PC-9 (cell line): Measurements from ENCODE around the gene CCDC51. TPM values are rescaled to one million over a fixed set of nuclear protein-coding genes. Genes with fewer than 3 reads are reported as not detected.
A peak's percentile ranks its signal among the peaks of the same experiment; 100 is the strongest.

Source experiments
- BruUV-seq: library from RNA; stranded (reverse); fragments of 400-500 nt; replicated peaks from 2 replicates; lab custom pipeline; 2021; lab: Mats Ljungman, UMichigan
- CTCF ChIA-PET: fragments of 300-600 bp; sonication (Branson Sonifier 250); formaldehyde crosslinking; loops from one replicate; lab custom pipeline; 2022; ENCODE audit warnings: antibody characterized with exemption; lab: Charles Lee
- POLR2A ChIA-PET: fragments of 300-600 bp; sonication (Branson Sonifier 250); formaldehyde crosslinking; loops from one replicate; lab custom pipeline; 2022; ENCODE audit warnings: antibody characterized with exemption; ENCODE audit not compliant: unreplicated experiment; lab: Charles Lee
- DNase-seq, 2 experiments: peaks; one replicate each; pipeline versions ENCODE4 v3.0.0 to v3.0.0-alpha.2; 2015 to 2022; ENCODE audit warnings: mixed read lengths in 1 of 2
- H2AFZ ChIP-seq: fragments of 200-600 bp; sonication (generic); 2 replicates; pipeline ENCODE4 v1.8.1; 2017; ENCODE audit warnings: antibody characterized with exemption
- H3F3A ChIP-seq: fragments of 200-600 bp; sonication (generic); 2 replicates; pipeline ENCODE4 v1.8.1; 2017; ENCODE audit warnings: antibody characterized with exemption, mild to moderate bottlenecking, low read depth; ENCODE audit not compliant: insufficient read depth
- H3K27ac ChIP-seq: fragments of 200-600 bp; sonication (generic); 2 replicates; pipeline ENCODE4 v1.6.1; 2016; ENCODE audit warnings: mixed run types
- H3K27me3 ChIP-seq: fragments of 200-600 bp; sonication (generic); 2 replicates; pipeline ENCODE4 v1.6.1; 2016; ENCODE audit warnings: low read depth, mixed run types; ENCODE audit not compliant: insufficient read depth
- H3K36me3 ChIP-seq: fragments of 200-600 bp; sonication (generic); 2 replicates; pipeline ENCODE4 v1.6.1; 2016; ENCODE audit warnings: low read depth, mixed run types
- H3K4me1 ChIP-seq: fragments of 200-600 bp; sonication (generic); replicated peaks from 2 replicates; pipeline ENCODE4 v1.6.1; 2016; ENCODE audit warnings: mixed run types; ENCODE audit not compliant: insufficient read depth
- H3K4me2 ChIP-seq: fragments of 200-600 bp; sonication (generic); 2 replicates; pipeline ENCODE4 v1.6.1; 2017; ENCODE audit warnings: mixed run types
- H3K4me3 ChIP-seq: fragments of 200-600 bp; sonication (generic); 2 replicates; pipeline ENCODE4 v1.6.1; 2016; ENCODE audit warnings: mixed run types
- H3K79me2 ChIP-seq: fragments of 200-600 bp; sonication (generic); 2 replicates; pipeline ENCODE4 v1.6.1; 2017; ENCODE audit warnings: low read depth, mixed run types
- H3K9me2 ChIP-seq: fragments of 200-600 bp; sonication (generic); 2 replicates; pipeline ENCODE4 v1.8.1; 2017; ENCODE audit warnings: mild to moderate bottlenecking; ENCODE audit not compliant: insufficient read depth
- H3K9me3 ChIP-seq: fragments of 200-600 bp; sonication (generic); 2 replicates; pipeline ENCODE4 v1.8.1; 2016; ENCODE audit warnings: low read depth; ENCODE audit not compliant: insufficient read depth
- H4K20me1 ChIP-seq: fragments of 200-600 bp; sonication (generic); 2 replicates; pipeline ENCODE4 v1.8.1; 2017; ENCODE audit not compliant: insufficient read depth
- CTCF ChIP-seq: fragments of 200-600 bp; sonication (generic); conservative IDR thresholded peaks from 2 replicates; pipeline ENCODE4 v1.6.1; 2017; ENCODE audit warnings: mixed run types, antibody characterized with exemption, mild to moderate bottlenecking, moderate library complexity
- EZH2 ChIP-seq: fragments of 200-600 bp; sonication (generic); IDR thresholded peaks from 2 replicates; pipeline ENCODE4 v1.8.0; 2017; ENCODE audit warnings: antibody characterized with exemption, low read depth
- intact Hi-C: fragments of 100-400 bp; cut with micrococcal nuclease; formaldehyde crosslinking; loops from one replicate; pipeline ENCODE4 v1.10.0; 2022; ENCODE audit not compliant: unreplicated experiment
- total RNA-seq: library from RNA; stranded (reverse); gene quantifications from 2 replicates; pipeline ENCODE4 v1.2.3, GENCODE V29; 2021

The CCDC51 gene
- total RNA-seq, 1 experiment from 2014 or later: 28.5 TPM

- peak; percentile 60 to 61 for DNase-seq
- ChIA-PET POLR2A (interaction anchor here (0.5 to 1.1 kb wide), 7 partner anchors 33 to 212 kb away, joined by 4 to 13 read pairs (median 6); partner anchors contain the start of genes ATRIP, CCDC51 and TMA7), CTCF (interaction anchor here (0.6 to 4.4 kb wide), 11 partner anchors 33 to 206 kb away, joined by 3 to 126 read pairs (median 5); partner anchors contain the start of genes ATRIP, CCDC51 and TMA7)
- Histone ChIP-seq H3K79me2 (no peaks in the 10 kb centered on the region), H3K27ac (no peak overlapping the region), H4K20me1 (no peaks in the 10 kb centered on the region), H3K36me3 (no peaks in the 10 kb centered on the region), H3K4me2 (no peak overlapping the region), H3K27me3 (no peaks in the 10 kb centered on the region), H3K9me2 (no peaks in the 10 kb centered on the region), H3K9me3 (no peaks in the 10 kb centered on the region), H3F3A (no peaks in the 10 kb centered on the region; the same call in 1 of the 2 replicates), H3K4me1 (peaks cover 7% of the 10 kb centered on the region; the same call in 1 of the 2 replicates), H3K4me3 (no peak overlapping the region), H2AFZ (no peak overlapping the region)
- no peak for TF ChIP-seq EZH2
- peak; percentile 82 for TF ChIP-seq CTCF
- intact Hi-C loops: loop anchor here (1.0 to 5.0 kb wide), 4 partner anchors 35 to 282 kb away; partner anchors contain the start of gene PFKFB4
- no TSS peak for BruUV-seq
Measured at GRCh38 chr3:48400824-48401433, 39.0 kb downstream of the CCDC51 start.

DNA sequence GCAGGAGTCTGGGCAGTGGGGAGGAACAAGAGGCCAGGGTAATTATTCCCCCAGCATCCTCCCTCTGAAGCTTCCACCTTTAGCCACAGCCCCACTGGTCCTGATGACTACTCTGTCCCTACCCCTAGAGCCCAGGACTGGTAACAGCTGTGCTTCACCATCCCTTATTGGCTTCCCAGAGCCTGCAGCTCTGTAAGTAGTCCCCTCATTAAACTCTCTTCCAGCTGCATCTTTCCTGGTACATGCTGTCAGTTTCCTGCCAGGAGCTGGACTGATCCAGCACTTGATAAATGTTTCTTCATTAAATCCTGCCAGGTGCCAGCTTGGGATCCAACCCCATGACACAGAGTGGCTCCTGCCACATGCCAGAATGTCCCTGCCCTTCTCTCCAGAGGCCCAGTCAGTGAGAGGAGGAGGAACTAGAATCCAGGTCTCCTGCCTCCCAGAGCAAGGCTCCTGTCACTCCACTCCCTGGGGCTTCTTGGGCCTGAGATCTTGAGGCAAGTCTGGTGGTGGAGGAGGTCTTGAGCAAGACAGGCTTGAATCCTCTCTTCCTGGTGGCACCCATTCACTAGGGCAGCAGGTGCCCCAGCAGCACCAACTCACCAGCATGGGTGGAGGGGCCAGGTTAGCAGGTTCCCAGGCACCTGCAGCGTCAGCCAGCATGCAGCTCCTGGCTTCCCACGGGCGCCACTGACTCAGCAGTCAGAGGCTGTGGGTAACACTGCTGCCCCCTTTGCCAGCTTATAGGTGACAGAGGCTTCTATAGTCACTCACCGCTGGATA is 40.3 kb downstream of the CCDC51 start:
- H3K9me3 ChIP-seq: no peaks in the 10 kb centered on the region
- H2AFZ ChIP-seq: no peak overlapping the region
- BruUV-seq: no TSS peak
- CTCF ChIA-PET: interaction anchor here (2.4 to 4.4 kb wide), 3 partner anchors 34 to 40 kb away, joined by 14 to 126 read pairs (median 19); partner anchors contain the start of genes CCDC51 and TMA7
- no peak overlapping the region for H3K27ac ChIP-seq
- no peaks in the 10 kb centered on the region; the same call in 1 of the 2 replicates for H3F3A ChIP-seq
- no peak for TF ChIP-seq EZH2
- TF ChIP-seq CTCF: no peak
- H3K27me3 ChIP-seq: no peaks in the 10 kb centered on the region
- no peaks in the 10 kb centered on the region for H3K9me2 ChIP-seq
- no peaks in the 10 kb centered on the region for H4K20me1 ChIP-seq
- no peaks in the 10 kb centered on the region for H3K36me3 ChIP-seq
- no peaks in the 10 kb centered on the region for H3K79me2 ChIP-seq
- H3K4me3 ChIP-seq: no peak overlapping the region
- no peak overlapping the region for H3K4me2 ChIP-seq
- POLR2A ChIA-PET: interaction anchor here (0.5 kb wide), 1 partner anchor 36 kb away, joined by 3 read pairs; no protein-coding TSS in a partner anchor
- DNase-seq: peak; percentile 49 to 72
- H3K4me1 ChIP-seq: peaks cover 7% of the 10 kb centered on the region; the same call in 1 of the 2 replicates
- intact Hi-C loops: loop anchor here (1.0 to 5.0 kb wide), 4 partner anchors 124 to 283 kb away; partner anchors contain the start of gene PFKFB4
